ENCODE data around the gene SKIDA1. TPM values are rescaled to one million over a fixed set of nuclear protein-coding genes. Genes with fewer than 3 reads are reported as not detected.
A peak's percentile ranks its signal among the peaks of the same experiment; 100 is the strongest.
"Not testable (repeated sequence)": the region's sequence is repeated elsewhere in the genome, so short reads cannot be mapped to it uniquely, and the experiment has no call there.

Gene SKIDA1
- polyA plus RNA-seq (ENCODE audit: insufficient read length) = 2.1 TPM

- DNase-seq (ENCODE audit: low read depth) = peak; percentile 91
These were observed at the start of gene SKIDA1 for GRCh38 chr10:21525367-21526187. Gene SKIDA1, minus strand, starts transcription at chr10:21525682. Its CDS starts 7,860 bp downstream, at chr10:21517822.

- DNase-seq (ENCODE audit: low read depth) = not testable (repeated sequence)
These were observed 49.0 kb upstream of the SKIDA1 start for GRCh38 chr10:21574514-21574913.

GRCh38 chr10:21572578-21572977, 47.1 kb upstream of the SKIDA1 start:
- no peak for DNase-seq (ENCODE audit: low read depth)

GRCh38 chr10:21570761-21571521, 45.5 kb upstream of the SKIDA1 start:
- DNase-seq (ENCODE audit: low read depth) = no peak

GRCh38 chr10:21558984-21559383, 33.5 kb upstream of the SKIDA1 start:
- not testable (repeated sequence) for DNase-seq (ENCODE audit: low read depth)

- no peak for DNase-seq (ENCODE audit: low read depth)
These were observed 31.0 kb upstream of the SKIDA1 start for GRCh38 chr10:21556527-21556926.

- no peak for DNase-seq (ENCODE audit: low read depth)
These were observed 27.2 kb upstream of the SKIDA1 start for GRCh38 chr10:21552638-21553037.

- no peak for DNase-seq (ENCODE audit: low read depth)
These were observed 21.8 kb upstream of the SKIDA1 start for GRCh38 chr10:21547246-21547645.

- DNase-seq (ENCODE audit: low read depth) = not testable (repeated sequence)
These were observed 15.2 kb upstream of the SKIDA1 start for GRCh38 chr10:21540701-21541100.

GRCh38 chr10:21536874-21537273, 11.4 kb upstream of the SKIDA1 start:
- DNase-seq (ENCODE audit: low read depth) = no peak

- DNase-seq (ENCODE audit: low read depth) = not testable (repeated sequence)
These were observed 10.5 kb upstream of the SKIDA1 start for GRCh38 chr10:21535976-21536375.

GRCh38 chr10:21535494-21535965, 10.0 kb upstream of the SKIDA1 start:
- DNase-seq (ENCODE audit: low read depth) = no peak

GRCh38 chr10:21534604-21535493, 9.4 kb upstream of the SKIDA1 start:
- DNase-seq (ENCODE audit: low read depth) = no peak

- DNase-seq (ENCODE audit: low read depth) = no peak
These were observed 8.8 kb upstream of the SKIDA1 start for GRCh38 chr10:21534280-21534586.

- DNase-seq (ENCODE audit: low read depth) = peak; percentile 87
These were observed 8.2 kb upstream of the SKIDA1 start, which contains the start of gene MLLT10 for GRCh38 chr10:21533467-21534279. Gene MLLT10, plus strand, starts transcription at chr10:21534232. Its CDS starts 413 bp downstream, at chr10:21534645.

GRCh38 chr10:21532694-21533466, 7.4 kb upstream of the SKIDA1 start:
- DNase-seq (ENCODE audit: low read depth) = no peak

GRCh38 chr10:21531164-21531563, 5.7 kb upstream of the SKIDA1 start:
- DNase-seq (ENCODE audit: low read depth) = no peak

- no peak for DNase-seq (ENCODE audit: low read depth)
These were observed 5.2 kb upstream of the SKIDA1 start for GRCh38 chr10:21530641-21531040.

GRCh38 chr10:21530168-21530567, 4.7 kb upstream of the SKIDA1 start:
- no peak for DNase-seq (ENCODE audit: low read depth)

Measured in forelimb muscle (tissue), 1 donor.